GM12865 (cell line): ENCODE measurements around the gene MAGI3.

Source experiments
- DNase-seq: peaks from one replicate; pipeline ENCODE4 v3.0.0; 2010; ENCODE audit warnings: low read depth
- H3K4me3 ChIP-seq: 2 replicates; pipeline ENCODE4 v1.5.1; 2011; ENCODE audit warnings: mild to moderate bottlenecking, low read depth, low read length, control low read depth
- CTCF ChIP-seq: IDR thresholded peaks from 2 replicates; pipeline ENCODE4 v1.5.1; 2011; ENCODE audit warnings: low read length, control low read depth, low read depth, inconsistent platforms; ENCODE audit not compliant: insufficient read depth; ENCODE audit errors: missing control alignments

Gene MAGI3

GRCh38 chr1:113372546-113372945 lies 17.8 kb upstream of the MAGI3 start:
- no peak for TF ChIP-seq CTCF
- H3K4me3 ChIP-seq = no peak overlapping the region
- DNase-seq = no peak

GRCh38 chr1:113373644-113374043 lies 16.7 kb upstream of the MAGI3 start:
- TF ChIP-seq CTCF = no peak
- no peak overlapping the region for H3K4me3 ChIP-seq
- DNase-seq = no peak

GRCh38 chr1:113375878-113376277 lies 14.4 kb upstream of the MAGI3 start:
- TF ChIP-seq CTCF = no peak

DNA sequence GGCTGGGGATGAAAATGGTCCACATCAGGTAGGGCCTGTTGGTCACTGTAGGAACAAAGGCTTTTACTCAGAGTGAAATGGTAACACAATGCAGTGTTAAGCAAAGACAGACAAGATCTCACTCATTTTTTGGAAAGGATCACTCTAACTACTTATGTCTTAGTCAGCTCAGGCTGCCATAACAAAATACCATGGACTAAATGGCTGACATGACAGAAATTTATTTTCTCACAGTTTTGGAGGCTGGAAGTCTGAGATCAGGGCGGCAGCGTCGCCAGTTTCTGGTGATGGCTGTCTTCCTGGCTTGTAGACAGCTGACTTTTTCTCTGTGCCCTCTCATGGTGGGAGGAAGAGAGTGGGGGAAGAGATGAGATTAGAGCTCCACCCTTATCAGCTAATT lies 10.2 kb upstream of the MAGI3 start:
- no peak for DNase-seq
- TF ChIP-seq CTCF = no peak
- no peak overlapping the region for H3K4me3 ChIP-seq

More at GRCh38 chr1:113375878-113376277, 14.4 kb upstream of the MAGI3 start:
- H3K4me3 ChIP-seq = no peak overlapping the region
- no peak for DNase-seq

DNA sequence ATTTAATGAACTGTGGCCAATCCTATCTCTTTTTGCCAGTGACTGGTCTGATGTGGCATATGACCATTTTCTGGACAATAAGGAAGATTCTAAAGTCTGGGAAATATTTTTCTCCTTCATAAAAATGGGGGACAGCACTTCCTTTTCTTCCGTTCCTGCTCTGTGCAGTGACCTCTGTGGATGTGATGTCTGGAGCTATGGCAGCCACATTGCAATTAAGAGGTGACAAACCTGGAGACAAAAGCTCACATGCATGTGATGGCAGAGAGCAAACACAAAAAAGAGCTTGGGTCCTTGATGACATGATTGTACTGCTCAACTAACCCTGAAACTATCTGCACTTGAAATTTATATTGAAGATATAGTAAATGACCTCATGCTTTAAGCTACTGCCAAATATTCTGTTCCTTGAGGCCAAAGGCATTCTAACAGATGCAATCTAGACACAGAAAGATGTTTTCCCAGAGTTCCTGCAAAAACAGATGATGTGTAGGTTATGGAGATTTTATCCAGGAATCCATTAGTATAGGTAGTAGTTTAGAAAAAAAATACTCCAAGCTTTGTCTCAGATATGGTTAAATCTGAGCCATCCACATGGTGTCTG lies 2.2 kb upstream of the MAGI3 start:
- DNase-seq = no peak
- H3K4me3 ChIP-seq = no peak overlapping the region
- TF ChIP-seq CTCF = no peak

DNA sequence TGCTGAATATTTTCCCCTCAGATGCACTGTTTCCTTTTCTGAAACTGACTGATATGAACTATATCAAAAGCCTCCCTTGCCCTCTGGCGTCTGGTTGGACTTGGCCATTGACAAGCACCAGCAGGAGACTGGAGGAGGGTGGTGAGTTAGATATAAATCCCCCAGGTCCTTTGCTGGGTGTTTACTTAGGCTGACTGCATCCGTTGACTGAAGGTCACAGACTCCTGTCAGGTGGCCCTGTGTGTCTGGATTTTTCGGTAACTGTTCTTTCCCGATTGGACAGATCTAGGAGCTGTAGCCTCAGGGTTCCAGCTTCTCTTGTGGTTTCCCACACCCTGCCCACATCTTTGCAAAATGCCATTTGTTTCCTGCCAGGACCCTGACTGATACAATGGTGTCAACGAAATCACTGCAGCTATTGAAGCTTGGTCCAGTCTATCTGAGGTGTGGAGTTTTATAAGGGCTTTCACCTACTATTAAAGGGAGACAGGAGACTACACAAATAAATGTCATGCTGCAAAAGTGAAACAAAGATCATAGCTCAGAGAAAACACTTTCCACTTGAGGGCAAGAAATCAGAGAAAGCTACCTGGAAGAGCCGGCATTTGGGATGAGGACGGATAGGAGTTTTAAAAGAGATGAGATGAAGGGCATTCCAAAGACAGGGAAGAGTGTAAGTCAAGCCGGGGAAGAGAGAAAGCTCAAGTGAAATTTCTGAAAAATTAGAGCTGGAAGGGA lies 1.5 kb upstream of the MAGI3 start:
- peak; percentile 10 for DNase-seq
- H3K4me3 ChIP-seq = no peak overlapping the region
- TF ChIP-seq CTCF = no peak
